T-helper 9 cell (primary cell): ENCODE data around the gene TNC.
A peak's percentile ranks its signal among the peaks of the same experiment; 100 is the strongest.

ENCODE experiments used
- DNase-seq: peaks from one replicate; pipeline ENCODE4 v3.0.0-alpha.2; 2020

Gene TNC

GRCh38 chr9:115043632-115044031 lies 74.3 kb downstream of the TNC start:
- no peak for DNase-seq

DNA sequence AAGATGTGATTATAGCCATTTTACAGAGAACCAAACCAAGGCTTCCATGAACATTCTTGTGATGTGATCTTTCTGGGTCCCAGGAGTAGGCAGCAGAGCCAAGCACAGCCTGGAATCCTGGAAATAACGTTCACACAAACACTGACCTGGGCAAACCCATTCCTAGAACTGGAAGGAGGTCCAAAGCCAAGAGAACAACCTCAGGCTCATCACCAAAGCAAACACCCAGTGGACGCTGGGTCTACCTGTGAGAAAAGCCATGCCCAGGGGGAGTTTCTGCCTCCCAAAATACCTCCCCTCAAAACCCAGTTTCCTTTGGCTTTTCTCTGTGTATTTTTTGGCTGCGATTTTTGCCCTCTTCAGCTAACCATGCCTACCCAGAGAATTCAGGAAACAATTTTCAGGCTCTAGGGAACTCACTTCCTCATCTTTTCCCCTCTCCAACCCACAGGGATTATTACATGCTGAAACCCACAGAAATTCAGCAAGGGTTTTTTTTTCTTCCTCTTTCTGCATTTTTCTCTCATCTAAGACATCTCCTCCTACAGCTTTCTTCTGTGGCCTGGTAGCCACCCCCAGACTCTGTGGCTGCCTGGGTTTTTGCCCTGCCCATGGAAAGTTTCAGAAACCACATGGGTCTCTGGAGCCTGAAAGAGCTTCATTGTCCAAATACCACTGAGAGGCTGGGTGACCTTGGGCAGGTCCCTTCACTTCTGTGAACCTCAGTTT lies 75.0 kb downstream of the TNC start:
- DNase-seq: no peak

DNA sequence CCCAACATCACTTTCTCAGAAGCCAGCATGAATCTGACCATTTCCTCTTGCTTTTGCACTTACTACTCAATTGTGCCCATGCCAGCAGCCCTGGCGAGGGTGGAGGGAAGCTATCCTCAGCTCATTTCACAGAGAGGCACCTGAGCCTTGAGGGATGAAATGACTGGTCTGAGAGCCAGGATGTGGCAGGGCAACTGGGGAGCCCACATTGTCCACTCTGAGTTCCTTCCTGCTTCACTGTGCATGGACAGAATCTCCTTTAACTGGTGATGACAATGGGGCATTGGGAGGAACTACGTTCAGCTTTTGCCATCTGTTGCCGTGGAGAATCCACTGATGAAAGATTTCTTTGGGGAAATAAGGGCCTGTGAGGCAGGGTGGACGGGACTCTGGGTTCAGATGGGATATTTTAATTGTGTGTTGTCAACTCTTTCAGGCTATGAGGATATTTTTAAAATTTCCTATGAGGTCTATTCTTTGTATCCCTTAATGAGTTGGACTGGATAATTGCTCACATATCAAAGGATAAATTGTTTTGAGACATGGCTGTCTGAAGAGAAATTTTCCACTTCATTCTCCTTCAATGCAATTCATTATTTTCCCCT lies 78.3 kb downstream of the TNC start:
- DNase-seq: no peak

DNA sequence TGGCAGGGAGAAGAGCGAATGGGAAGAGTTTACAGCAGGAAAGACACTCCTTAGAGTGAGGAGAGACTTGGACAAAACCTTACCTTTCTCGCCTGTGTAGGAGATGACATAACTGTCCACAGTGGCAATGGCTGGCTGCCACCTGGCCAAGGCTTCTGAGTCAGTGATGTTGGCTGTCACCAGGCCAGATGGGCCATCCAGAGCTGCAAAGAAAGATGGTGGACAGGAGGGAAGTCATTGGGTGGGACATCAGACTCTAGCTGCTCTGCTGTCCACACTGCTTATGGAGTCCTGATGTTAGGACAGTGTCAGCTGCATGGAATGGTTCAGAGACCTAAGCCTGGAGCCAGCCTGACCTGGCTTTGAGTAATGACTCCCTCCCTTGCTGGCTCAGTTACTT lies 79.8 kb downstream of the TNC start:
- no peak for DNase-seq

DNA sequence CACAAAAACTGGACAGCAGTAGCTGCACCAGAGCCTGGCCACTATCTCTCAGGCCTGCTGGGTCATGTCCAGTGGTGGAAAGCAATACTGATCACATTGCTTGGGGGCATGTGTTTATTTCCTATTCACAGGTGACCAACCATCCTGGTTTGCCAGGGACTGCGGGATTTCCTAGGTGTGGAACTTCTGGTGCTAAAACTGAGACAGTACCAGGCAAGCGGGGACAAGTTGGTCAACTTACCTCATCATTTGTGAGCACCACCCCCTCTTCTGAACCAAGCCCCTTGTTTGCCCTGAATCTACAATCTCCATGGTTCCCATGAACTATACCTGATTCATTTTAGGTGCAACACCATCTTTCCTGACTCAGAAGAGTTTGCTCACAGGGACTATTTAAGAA lies 81.3 kb downstream of the TNC start:
- DNase-seq: no peak

- DNase-seq: no peak
Measured at GRCh38 chr9:115035841-115036612, 81.9 kb downstream of the TNC start.

- DNase-seq: no peak
Measured at GRCh38 chr9:115034801-115035200, 83.2 kb downstream of the TNC start.

DNA sequence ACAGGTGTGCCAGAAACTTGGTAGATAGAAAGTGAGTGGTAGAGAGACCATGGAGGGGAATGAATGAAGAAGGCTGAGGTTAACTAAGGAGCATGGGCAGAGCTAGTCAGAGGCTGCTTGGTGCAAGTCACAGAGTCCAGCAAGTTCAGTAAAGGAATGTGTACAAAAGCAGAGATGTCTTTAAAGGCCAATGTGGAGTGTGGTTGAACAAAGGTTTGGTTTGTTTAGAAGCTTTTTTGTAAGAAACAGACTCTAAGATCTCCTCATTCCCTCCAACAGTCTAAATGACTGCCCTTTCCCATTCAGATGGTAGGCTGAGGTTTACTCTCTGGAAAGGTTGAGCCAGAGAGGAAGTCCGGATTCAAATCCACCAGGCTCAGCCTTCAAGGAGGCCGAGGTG lies 84.2 kb downstream of the TNC start:
- no peak for DNase-seq

DNA sequence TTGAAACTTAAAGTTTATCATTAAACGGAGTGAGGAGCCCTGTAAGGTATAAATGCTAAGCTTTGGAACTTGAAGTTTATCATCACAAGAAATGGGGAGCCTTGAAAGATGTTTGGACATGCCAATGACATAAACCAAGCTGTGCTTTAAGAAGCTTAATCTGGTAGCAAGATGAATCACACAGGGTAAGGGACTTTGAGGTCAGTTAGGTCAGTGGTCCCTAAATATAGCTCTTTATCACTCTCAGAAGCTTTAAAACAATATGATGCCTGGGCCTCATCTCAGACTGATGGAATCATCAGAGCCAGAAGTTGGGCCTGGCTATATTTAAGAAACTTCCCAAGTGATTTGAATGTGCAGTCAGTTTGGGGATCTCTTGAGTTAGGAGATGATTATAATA lies 85.7 kb downstream of the TNC start:
- DNase-seq: no peak

- no peak for DNase-seq
Measured at GRCh38 chr9:115030006-115030405, 88.0 kb downstream of the TNC start.

GRCh38 chr9:115025721-115026120 lies 92.2 kb downstream of the TNC start:
- no peak for DNase-seq

DNA sequence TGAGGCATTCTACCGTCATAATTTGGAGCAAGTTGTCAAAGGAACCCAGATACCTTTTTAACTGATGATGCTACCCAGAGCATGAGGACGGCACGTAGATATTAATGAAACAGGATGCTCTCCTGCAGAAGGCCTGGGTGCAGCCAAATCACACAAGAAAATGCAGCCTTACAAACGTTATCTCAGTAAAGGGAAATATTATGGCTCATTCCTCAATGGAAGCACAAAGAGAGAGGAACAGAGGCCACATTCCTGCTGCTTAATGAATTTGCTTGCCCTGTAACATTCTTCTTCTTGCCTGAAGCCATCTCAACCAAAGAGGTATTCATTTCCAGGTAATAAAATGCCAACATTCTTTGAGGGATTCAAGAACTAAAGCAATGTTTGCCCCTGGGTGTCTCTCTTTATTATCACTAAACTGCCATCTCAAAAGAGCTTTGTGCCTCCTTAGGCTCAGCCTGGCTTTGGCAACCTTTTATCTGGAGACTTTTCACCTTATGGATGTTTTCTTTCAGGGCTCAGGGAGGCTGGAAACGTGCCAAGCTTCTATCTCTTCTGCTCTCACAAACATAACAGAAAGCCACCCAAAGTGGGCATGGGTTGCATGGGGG lies 92.9 kb downstream of the TNC start:
- no peak for DNase-seq

- no peak for DNase-seq
Measured at GRCh38 chr9:115022760-115023434, 95.1 kb downstream of the TNC start.

GRCh38 chr9:115018547-115019435 lies 99.2 kb downstream of the TNC start:
- no peak for DNase-seq

DNA sequence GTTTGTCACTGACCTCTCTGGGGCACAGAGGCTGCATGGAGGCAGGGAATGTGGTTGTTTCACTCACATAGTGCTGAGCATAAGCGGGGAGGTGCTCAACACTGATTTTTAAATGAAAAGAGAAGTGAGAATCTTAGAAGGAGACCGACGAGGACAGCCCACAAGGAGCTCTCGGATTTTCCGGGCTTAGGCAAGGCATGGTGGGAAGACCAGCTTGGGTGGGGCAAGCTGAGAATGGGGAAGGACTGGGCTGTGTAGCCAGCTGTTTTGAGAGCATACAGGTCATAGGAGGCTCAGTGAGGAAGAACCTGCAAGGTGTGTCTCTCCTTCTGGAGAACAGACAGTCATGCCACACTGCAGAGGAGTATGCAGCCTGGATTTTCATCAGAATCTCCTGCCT lies 101.6 kb downstream of the TNC start:
- DNase-seq: no peak

DNA sequence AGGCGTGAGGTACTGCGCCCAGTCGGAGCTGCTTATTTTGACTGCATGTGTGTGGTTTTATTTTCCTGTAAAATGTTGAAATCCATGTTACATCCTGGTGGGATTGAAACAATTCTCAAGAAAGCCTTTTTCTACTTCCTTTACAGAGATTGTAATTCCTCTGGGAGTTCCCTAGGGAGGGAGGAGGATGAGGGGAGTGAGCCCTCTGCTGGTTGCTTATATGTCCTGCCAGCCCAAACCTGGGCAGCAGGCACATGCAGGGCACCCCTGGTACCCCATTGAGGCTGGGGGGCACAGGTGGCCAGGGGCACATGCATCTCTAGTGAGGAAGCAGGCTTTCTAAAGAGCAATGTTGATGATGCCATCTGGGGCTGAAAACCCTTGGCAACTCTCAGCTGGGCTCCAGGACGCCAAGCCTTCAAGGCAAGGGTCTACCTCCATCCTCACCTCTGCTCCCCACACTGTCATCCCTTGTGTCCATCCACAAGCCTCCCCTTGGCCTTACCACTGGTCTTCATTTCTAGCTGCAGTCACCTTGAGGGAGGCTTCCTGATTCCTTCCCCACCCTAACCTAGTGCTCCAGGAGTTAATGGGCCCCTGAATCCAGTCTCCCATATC lies 102.8 kb downstream of the TNC start:
- DNase-seq: no peak

DNA sequence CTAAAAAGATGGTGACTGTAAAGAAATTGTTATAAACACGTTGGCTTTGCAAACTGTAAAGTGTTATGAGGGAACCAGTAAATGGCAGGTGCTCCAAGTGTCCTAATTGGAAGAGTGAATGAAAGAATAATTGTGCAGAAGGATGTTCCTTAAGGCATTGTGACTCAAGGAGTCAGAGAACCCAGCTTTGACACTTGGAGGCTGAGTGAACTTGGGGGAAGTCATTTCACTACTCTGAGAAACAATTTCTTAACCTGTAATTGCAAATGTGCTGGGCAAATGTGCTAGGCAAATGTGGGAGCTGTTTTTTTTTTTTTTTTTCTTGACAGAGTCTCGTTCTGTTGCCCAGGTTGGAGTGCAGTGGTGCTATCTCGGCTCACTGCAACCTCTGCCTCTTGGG lies 103.5 kb downstream of the TNC start:
- DNase-seq: no peak

GRCh38 chr9:115013998-115014397 lies 104.0 kb downstream of the TNC start:
- DNase-seq: peak; percentile 75

DNA sequence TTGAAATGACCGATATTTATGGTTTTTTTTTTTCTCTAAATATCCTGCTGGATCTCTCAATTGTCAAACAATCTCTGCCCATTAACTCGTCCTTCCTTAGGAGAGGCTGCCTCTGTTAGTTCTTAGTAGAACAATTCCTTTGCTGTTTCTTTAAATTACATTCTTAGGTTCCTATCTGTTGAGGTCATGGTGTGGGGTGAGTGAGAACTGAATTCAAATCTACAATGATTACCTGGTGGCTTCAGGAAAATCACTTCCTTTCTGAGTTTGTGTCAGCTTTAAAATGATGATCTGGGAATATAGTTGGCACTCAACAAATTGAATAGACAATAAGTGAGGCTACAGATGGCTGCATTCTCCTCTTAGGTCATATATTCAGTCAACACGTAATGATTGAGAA lies 105.5 kb downstream of the TNC start:
- no peak for DNase-seq

DNA sequence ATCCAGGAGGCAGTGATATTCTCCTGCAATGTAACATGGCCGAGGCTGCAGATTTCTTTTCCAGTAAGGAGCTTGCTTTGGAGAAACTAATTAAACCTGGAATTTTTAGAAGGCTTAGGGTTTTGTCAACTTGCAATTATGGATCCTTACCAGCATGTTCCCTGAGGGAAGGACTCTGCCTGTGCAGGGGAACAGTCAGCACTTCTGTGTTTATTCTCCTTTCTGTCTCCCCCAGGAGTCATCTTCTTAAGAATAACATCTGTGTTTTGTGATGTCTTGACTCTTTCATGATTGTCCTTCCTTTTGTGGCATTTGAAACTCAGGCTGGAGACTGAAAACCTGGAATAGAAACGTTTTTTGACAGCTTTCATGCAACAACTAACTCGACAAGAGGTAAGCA lies 107.1 kb downstream of the TNC start:
- no peak for DNase-seq

- no peak for DNase-seq
Measured at GRCh38 chr9:115008536-115009270, 109.3 kb downstream of the TNC start.
